ENCODE measurements around the gene TRAM2. TPM values are rescaled to one million over a fixed set of nuclear protein-coding genes. Genes with fewer than 3 reads are reported as not detected.

The TRAM2 gene
- total RNA-seq, 4 donors from 2014 or later: 3.8 to 33.2 (median 17.6) TPM

DNA sequence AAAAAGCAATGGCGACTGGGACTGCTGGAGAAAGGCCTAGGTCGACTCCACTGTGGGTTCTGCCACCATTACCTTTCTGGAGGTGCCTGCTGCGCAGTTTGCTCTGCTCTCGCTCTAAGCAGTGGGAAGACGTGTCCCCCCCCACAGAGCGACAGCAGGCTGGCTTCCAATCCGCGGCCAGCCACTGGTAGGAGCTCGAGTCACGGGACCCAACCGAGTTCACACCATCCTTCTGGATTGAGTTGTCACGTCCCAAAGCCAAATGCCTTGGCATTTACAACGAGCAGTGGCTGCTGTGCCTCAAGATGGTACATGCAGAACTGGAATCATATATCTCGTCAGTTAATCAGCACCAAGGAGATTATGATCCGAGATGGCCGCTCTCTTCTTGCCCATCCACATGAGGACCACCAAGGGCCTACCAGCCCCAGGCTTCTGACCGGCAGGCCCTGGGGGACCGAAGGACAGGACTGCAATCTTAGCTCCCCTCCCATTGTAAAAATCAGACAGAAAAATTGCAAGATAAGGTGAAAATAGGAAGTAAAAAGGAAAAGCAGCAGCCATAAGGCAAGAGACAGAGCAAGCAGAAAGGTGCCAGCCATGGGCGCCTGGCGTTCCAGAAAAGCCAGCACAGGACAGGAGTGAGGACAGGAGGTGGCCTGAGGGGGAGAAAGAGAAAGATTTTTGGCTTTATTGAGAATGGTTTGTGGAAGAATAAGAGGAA lies 74.4 kb downstream of the TRAM2 start:
- Histone ChIP-seq H3K27me3 (no peaks in the 10 kb centered on the region), H3K4me1 (no peaks in the 10 kb centered on the region), H3K4me3 (no peak overlapping the region), H3K9me3 (no peaks in the 10 kb centered on the region), H3K36me3 (no peaks in the 10 kb centered on the region), H3K27ac (no peak overlapping the region)
- DNase-seq: no peak
- TF ChIP-seq, protein P1, sequence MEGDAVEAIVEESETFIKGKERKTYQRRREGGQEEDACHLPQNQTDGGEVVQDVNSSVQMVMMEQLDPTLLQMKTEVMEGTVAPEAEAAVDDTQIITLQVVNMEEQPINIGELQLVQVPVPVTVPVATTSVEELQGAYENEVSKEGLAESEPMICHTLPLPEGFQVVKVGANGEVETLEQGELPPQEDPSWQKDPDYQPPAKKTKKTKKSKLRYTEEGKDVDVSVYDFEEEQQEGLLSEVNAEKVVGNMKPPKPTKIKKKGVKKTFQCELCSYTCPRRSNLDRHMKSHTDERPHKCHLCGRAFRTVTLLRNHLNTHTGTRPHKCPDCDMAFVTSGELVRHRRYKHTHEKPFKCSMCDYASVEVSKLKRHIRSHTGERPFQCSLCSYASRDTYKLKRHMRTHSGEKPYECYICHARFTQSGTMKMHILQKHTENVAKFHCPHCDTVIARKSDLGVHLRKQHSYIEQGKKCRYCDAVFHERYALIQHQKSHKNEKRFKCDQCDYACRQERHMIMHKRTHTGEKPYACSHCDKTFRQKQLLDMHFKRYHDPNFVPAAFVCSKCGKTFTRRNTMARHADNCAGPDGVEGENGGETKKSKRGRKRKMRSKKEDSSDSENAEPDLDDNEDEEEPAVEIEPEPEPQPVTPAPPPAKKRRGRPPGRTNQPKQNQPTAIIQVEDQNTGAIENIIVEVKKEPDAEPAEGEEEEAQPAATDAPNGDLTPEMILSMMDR (IDR thresholded peaks at IDR 0.05): no peak
- TF ChIP-seq POLR2A (IDR thresholded peaks at IDR 0.05): no peak
- intact Hi-C loops (cut with DNase I; ENCODE audit: low total_unique reads): no loop called here

DNA sequence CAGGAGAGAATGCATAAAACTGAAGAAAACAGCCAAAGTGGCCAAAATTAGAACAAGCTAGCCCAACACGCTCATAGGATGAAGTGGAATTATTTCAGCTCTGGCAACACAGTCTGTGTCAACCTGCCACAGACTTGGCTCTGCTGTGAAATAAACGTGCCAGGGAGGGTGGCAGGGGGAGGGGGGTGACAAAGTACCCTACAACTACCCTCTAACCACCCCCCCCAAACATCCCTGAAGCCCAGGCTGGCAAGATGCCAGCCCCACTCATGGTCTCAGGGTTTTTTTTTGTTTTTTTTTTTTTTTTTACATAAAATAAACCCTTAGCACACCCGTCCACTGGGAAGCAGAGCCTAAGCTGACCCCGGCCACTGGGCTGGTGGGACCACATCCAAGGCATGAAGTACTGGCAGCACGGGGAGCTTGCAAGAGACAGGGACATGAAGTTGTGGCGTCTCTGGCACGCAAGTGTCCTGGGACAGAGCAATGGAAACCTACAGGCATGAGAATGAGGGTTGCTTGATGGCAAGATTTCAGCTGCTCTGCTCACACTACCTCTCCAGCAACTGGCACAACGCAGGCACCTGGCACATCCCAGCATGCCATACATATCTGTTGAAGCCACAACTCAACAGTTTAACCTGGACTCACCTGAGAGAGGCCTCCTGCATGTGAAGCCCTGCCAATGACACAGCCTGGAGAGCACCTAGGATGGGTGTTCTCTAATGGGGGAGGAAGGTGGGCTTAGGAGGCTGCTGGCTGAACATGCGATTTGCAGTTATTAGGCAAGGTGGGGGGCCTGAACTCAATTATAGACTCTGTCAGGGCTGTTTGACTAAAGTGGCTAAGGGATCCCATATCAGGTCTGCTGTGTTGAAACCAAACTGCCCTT lies 76.4 kb downstream of the TRAM2 start:
- no peak for TF ChIP-seq POLR2A (IDR thresholded peaks at IDR 0.05)
- TF ChIP-seq, protein P1 (IDR thresholded peaks at IDR 0.05): no peak
- intact Hi-C loops (cut with DNase I; ENCODE audit: low total_unique reads): no loop called here
- no peaks in the 10 kb centered on the region for H3K4me1 ChIP-seq
- H3K36me3 ChIP-seq: no peaks in the 10 kb centered on the region
- no peak for DNase-seq
- H3K27me3 ChIP-seq: no peaks in the 10 kb centered on the region
- H3K4me3 ChIP-seq: no peak overlapping the region
- H3K9me3 ChIP-seq: no peaks in the 10 kb centered on the region
- H3K27ac ChIP-seq: no peak overlapping the region

DNA sequence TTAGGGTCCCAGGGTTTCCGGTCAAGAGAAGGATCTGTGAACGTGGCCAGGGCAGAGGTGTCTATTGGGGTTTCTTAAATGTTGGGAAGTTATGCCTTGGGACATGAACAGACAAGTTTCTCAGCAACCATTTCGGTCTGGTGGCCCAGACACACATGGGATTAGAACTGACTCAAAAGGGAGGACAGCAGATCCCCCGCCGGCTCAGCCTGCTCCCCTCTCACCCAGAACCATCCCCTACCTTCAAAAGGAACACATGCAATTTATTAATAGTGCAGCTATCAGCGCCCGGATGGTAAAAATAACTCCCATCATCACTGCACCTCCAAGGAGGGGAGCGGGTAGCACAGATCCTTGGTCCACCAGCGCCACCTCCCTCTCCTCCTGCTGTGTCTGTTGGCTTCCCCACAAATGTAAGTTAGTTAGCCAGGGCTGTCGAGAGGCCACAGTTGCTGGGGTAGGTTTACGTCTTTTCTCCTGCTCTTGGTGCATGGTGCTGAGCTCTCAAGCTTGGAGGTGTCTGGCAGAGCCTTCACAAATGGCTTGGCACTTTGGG lies 77.1 kb downstream of the TRAM2 start:
- no peak for DNase-seq
- intact Hi-C loops (cut with DNase I; ENCODE audit: low total_unique reads): no loop called here
- Histone ChIP-seq H3K9me3 (no peaks in the 10 kb centered on the region), H3K36me3 (no peaks in the 10 kb centered on the region), H3K4me3 (no peak overlapping the region), H3K4me1 (no peaks in the 10 kb centered on the region), H3K27ac (peak overlapping the region; percentile 14 to 41), H3K27me3 (no peaks in the 10 kb centered on the region)
- TF ChIP-seq, protein P1 (IDR thresholded peaks at IDR 0.05): no peak
- TF ChIP-seq POLR2A (IDR thresholded peaks at IDR 0.05): no peak

- Histone ChIP-seq H3K27ac (peak overlapping the region; percentile 14 to 41), H3K36me3 (no peaks in the 10 kb centered on the region), H3K4me3 (no peak overlapping the region), H3K4me1 (no peaks in the 10 kb centered on the region), H3K27me3 (no peaks in the 10 kb centered on the region), H3K9me3 (no peaks in the 10 kb centered on the region)
- DNase-seq: no peak
- TF ChIP-seq POLR2A (IDR thresholded peaks at IDR 0.05): no peak
- TF ChIP-seq, protein P1 (IDR thresholded peaks at IDR 0.05): no peak
- intact Hi-C loops (cut with DNase I; ENCODE audit: low total_unique reads): no loop called here
Observed at GRCh38 chr6:52499026-52499425, 77.8 kb downstream of the TRAM2 start.
